A673 (cell line): ENCODE measurements around the gene DAP3. TPM values are rescaled to one million over a fixed set of nuclear protein-coding genes. Genes with fewer than 3 reads are reported as not detected.
"Not testable (repeated sequence)": the region's sequence is repeated elsewhere in the genome, so short reads cannot be mapped to it uniquely, and the experiment has no call there.

Source experiments
- BruUV-seq: library from RNA; stranded (reverse); fragments of 400-500 nt; replicated peaks from 2 replicates; lab custom pipeline; 2021; lab: Mats Ljungman, UMichigan
- CTCF ChIA-PET: fragments of 300-600 bp; sonication (Branson Sonifier 250); formaldehyde crosslinking; loops from one replicate; lab custom pipeline; 2022; ENCODE audit warnings: antibody characterized with exemption; lab: Charles Lee
- POLR2A ChIA-PET: fragments of 300-600 bp; sonication (Branson Sonifier 250); formaldehyde crosslinking; loops from one replicate; lab custom pipeline; 2022; ENCODE audit warnings: antibody characterized with exemption; ENCODE audit not compliant: low non-redundant PET; lab: Charles Lee
- DNase-seq: peaks from one replicate; pipeline ENCODE4 v3.0.0-alpha.2; 2015; ENCODE audit warnings: low spot score
- H3K27ac ChIP-seq: fragments of 200-600 bp; sonication (generic); 2 replicates; pipeline ENCODE4 v1.5.1; 2016; ENCODE audit warnings: mixed run types, low read depth, mild to moderate bottlenecking, mixed read lengths, antibody characterized with exemption, low read length; ENCODE audit not compliant: poor library complexity, severe bottlenecking
- H3K27me3 ChIP-seq: fragments of 200-600 bp; sonication (generic); replicated peaks from 2 replicates; pipeline ENCODE4 v1.6.1; 2017; ENCODE audit warnings: mixed run types, low read depth, mild to moderate bottlenecking, mixed read lengths, antibody characterized with exemption, low read length; ENCODE audit not compliant: insufficient read depth, poor library complexity
- H3K36me3 ChIP-seq: fragments of 200-600 bp; sonication (generic); 2 replicates; pipeline ENCODE4 v1.6.1; 2016; ENCODE audit warnings: mixed run types, mild to moderate bottlenecking, mixed read lengths, antibody characterized with exemption, low read length; ENCODE audit not compliant: insufficient read depth, poor library complexity, severe bottlenecking
- H3K4me1 ChIP-seq: fragments of 200-600 bp; sonication (generic); 2 replicates; pipeline ENCODE4 v1.6.1; 2017; ENCODE audit warnings: mixed run types, mild to moderate bottlenecking, mixed read lengths, antibody characterized with exemption, low read length; ENCODE audit not compliant: insufficient read depth, poor library complexity, severe bottlenecking
- H3K4me3 ChIP-seq: fragments of 200-600 bp; sonication (generic); 2 replicates; pipeline ENCODE4 v1.5.1; 2016; ENCODE audit warnings: low read depth, mixed run types, mild to moderate bottlenecking, mixed read lengths, low read length; ENCODE audit not compliant: poor library complexity, severe bottlenecking
- H3K9me3 ChIP-seq: fragments of 200-600 bp; sonication (generic); 2 replicates; pipeline ENCODE4 v1.6.1; 2016; ENCODE audit warnings: mixed run types, low read depth, mild to moderate bottlenecking, mixed read lengths, antibody characterized with exemption, low read length; ENCODE audit not compliant: poor library complexity, severe bottlenecking
- EZH2 ChIP-seq: fragments of 200-600 bp; sonication (generic); IDR thresholded peaks from 2 replicates; pipeline ENCODE4 v1.6.1; 2017; ENCODE audit warnings: borderline replicate concordance, low read depth, mild to moderate bottlenecking, mixed read lengths, antibody characterized with exemption, low read length; ENCODE audit not compliant: poor library complexity, severe bottlenecking
- intact Hi-C: fragments of 100-400 bp; cut with micrococcal nuclease; formaldehyde crosslinking; loops from one replicate; pipeline ENCODE4 v1.10.0; 2022; ENCODE audit not compliant: unreplicated experiment
- total RNA-seq: library from RNA; stranded (reverse); gene quantifications from 2 replicates; pipeline ENCODE4 v1.2.3, GENCODE V29; 2021
- TF ChIP-seq, protein P1 (sequence below): fragments of 300-800, 200-600 bp; sonication (generic); conservative IDR thresholded peaks from 2 replicates; pipeline ENCODE4 v1.5.1; 2017; ENCODE audit warnings: low read depth, mild to moderate bottlenecking, antibody characterized with exemption, low read length, moderate library complexity, mixed read lengths

Gene DAP3
- total RNA-seq, 1 experiment from 2014 or later: 205 TPM

DNA sequence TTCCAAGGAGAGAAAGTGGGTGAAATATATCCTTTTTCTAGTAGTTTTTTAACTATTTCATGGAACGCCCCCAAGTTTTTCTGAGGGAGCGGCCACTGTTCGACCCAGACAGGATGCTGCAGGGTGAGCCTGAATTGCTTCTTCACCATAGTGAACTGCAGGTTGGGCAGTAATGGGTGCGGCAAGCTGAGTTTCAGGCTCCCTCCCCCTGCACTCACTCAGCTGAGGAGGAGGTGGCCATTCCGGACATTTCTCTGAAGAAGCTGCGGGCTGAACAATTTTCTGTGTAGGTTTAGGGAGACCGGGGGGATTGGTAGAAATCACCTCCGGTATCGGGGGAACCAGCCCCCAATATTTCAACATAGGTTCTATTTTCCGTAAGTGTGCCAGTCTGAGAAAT, 8.2 kb downstream of the DAP3 start:
- Histone ChIP-seq H3K4me1 (no peaks in the 10 kb centered on the region), H3K36me3 (peaks cover 14% of the 10 kb centered on the region), H3K27ac (no peak overlapping the region), H3K4me3 (no peak overlapping the region), H3K9me3 (peaks cover 3% of the 10 kb centered on the region), H3K27me3 (no peaks in the 10 kb centered on the region)
- TF ChIP-seq, protein P1, sequence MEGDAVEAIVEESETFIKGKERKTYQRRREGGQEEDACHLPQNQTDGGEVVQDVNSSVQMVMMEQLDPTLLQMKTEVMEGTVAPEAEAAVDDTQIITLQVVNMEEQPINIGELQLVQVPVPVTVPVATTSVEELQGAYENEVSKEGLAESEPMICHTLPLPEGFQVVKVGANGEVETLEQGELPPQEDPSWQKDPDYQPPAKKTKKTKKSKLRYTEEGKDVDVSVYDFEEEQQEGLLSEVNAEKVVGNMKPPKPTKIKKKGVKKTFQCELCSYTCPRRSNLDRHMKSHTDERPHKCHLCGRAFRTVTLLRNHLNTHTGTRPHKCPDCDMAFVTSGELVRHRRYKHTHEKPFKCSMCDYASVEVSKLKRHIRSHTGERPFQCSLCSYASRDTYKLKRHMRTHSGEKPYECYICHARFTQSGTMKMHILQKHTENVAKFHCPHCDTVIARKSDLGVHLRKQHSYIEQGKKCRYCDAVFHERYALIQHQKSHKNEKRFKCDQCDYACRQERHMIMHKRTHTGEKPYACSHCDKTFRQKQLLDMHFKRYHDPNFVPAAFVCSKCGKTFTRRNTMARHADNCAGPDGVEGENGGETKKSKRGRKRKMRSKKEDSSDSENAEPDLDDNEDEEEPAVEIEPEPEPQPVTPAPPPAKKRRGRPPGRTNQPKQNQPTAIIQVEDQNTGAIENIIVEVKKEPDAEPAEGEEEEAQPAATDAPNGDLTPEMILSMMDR: no peak
- TF ChIP-seq EZH2: no peak
- no peak for DNase-seq
- BruUV-seq: no TSS peak
- CTCF ChIA-PET: no interaction called here
- intact Hi-C loops: no loop called here
- POLR2A ChIA-PET: no interaction called here

DNA sequence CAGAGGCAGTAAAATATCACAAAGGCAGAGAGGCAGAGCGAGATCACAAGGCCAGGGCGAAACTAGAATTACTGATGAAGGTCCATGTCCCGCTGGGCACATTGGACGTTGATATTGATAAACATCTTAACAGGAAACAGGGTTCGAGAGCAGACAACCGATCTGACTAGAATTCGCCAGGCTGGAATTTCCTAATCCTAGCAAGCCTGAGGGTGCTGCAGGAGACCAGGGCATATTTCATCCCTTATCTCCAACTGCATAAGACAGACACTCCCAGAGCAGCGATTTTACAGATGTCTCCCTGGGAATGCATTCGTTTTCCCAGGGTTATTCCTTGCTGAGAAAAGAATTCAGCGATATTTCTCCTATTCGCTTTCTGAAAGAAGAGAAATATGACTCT, 8.7 kb downstream of the DAP3 start:
- intact Hi-C loops, BruUV-seq, H3K27ac ChIP-seq, H3K4me3 ChIP-seq, H3K27me3 ChIP-seq, POLR2A ChIA-PET, DNase-seq, H3K36me3 ChIP-seq, H3K9me3 ChIP-seq, CTCF ChIA-PET, H3K4me1 ChIP-seq: not testable (repeated sequence)

DNA sequence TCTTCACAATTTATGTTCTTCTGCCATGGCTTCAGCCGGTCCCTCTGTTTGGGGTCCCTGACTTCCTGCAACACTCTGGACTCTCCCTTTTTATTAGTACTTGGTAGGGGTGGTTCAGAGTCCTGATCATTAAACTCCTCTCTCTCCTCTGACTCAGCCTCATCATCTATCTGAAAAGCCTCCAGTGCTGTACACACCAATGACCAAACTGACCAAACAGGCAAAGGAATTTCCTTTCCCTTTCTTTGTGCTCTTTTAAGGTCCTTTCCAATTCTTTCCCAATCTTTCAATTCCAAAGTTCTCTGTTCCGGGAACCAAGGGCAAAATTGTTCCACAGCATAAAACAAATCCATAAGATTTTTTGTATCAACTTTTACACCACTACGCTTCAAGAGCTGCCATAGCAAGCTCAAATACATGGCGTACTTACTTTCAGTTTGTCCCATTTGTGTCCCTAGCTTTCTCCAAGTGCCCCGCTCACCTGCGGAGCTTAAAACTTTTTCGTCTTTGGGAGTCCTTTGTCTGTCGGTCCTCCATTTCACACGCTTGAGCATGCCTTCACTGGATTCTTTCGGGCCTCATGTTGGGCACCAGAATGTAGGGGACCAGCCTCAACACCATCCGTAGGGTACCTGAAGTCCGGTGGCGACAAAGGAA, 9.6 kb downstream of the DAP3 start:
- no peaks in the 10 kb centered on the region for H3K9me3 ChIP-seq
- CTCF ChIA-PET: no interaction called here
- POLR2A ChIA-PET: no interaction called here
- H3K36me3 ChIP-seq: no peaks in the 10 kb centered on the region
- no peaks in the 10 kb centered on the region for H3K27me3 ChIP-seq
- TF ChIP-seq EZH2: no peak
- TF ChIP-seq, protein P1: no peak
- intact Hi-C loops: no loop called here
- no peak overlapping the region for H3K27ac ChIP-seq
- DNase-seq: no peak
- no peaks in the 10 kb centered on the region for H3K4me1 ChIP-seq
- no TSS peak for BruUV-seq
- H3K4me3 ChIP-seq: no peak overlapping the region

DNA sequence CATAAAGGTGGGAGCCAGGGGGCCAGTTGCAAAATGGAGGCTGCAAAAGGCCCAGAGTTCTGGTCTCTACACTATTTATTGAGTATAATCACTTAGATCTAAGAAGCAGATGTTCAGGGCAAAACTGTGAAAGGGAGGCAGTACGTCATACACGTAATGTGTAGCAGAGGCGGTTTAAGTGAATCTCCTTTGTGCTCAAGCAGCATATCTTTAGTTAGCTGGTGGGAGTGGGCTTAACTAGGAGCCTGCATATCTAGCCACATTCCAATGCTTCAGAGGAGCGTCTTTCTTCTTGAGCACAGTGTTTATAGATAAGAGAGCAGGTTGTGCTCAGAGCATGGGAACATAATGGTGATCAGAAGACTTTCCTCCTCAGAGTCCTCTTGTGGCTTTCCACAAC, 10.2 kb downstream of the DAP3 start:
- intact Hi-C loops, H3K9me3 ChIP-seq, H3K4me3 ChIP-seq, CTCF ChIA-PET, H3K36me3 ChIP-seq, H3K4me1 ChIP-seq, BruUV-seq, H3K27me3 ChIP-seq, POLR2A ChIA-PET, DNase-seq: not testable (repeated sequence)
- H3K27ac ChIP-seq: peak overlapping the region; percentile 39

DNA sequence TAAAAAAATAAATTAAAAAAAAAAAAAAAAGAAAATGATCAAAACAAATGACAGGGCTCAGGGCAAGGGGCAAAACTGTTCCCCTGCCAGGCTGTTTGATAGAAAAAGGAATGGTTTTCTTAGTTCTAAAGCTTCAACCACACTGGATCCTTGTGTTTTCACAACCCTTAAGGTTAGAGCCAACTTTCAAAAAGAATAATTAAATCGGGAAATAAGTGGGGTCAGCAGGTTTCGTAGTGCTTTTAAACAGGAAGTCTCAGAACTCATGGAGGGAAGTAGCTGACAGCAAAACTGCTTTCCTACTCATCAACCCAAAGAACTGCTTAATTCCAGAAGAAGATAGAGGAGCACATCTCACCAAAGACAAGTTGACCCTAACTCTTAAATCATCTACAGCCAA, 12.8 kb downstream of the DAP3 start:
- H3K36me3 ChIP-seq, CTCF ChIA-PET, DNase-seq, POLR2A ChIA-PET, H3K4me3 ChIP-seq, H3K9me3 ChIP-seq, H3K27me3 ChIP-seq, H3K27ac ChIP-seq, intact Hi-C loops, H3K4me1 ChIP-seq, BruUV-seq: not testable (repeated sequence)
